Omental fat pad (tissue), 4 donors: Measurements from ENCODE around the gene ZDHHC17. TPM values are rescaled to one million over a fixed set of nuclear protein-coding genes. Genes with fewer than 3 reads are reported as not detected.

Source experiments
- ATAC-seq: fragments of 150-250 bp; one replicate; pipeline ENCODE4 v1.9.1; 2016; ENCODE audit warnings: mild to moderate bottlenecking, moderate library complexity; ENCODE audit not compliant: low FRiP score
- DNase-seq: peaks from one replicate; pipeline ENCODE4 v3.0.0-alpha.2; 2019; ENCODE audit warnings: low spot score
- CTCF ChIP-seq, 3 donors: fragments of 450-650 bp; IDR thresholded peaks; one replicate each; pipeline ENCODE4 v1.5.1; 2016 to 2017; ENCODE audit warnings: antibody characterized with exemption in 3 of 3, mild to moderate bottlenecking in 3 of 3, moderate library complexity in 2 of 3
- total RNA-seq, 4 donors: library from RNA; depleted of rRNA; stranded (reverse); fragments of >200 nt; gene quantifications; one replicate each; pipeline ENCODE4 v1.1.0, GENCODE V29; 2016

ZDHHC17 gene
- total RNA-seq, 4 donors from 2014 or later = 27.7 to 69.0 (median 34.7) TPM

GRCh38 chr12:76798864-76799263 is 34.9 kb downstream of the ZDHHC17 start:
- ATAC-seq (no peak), DNase-seq (no peak)
- no peak for TF ChIP-seq CTCF (IDR thresholded peaks at IDR 0.05)

- DNase-seq (no peak), ATAC-seq (no peak)
- no peak for TF ChIP-seq CTCF (IDR thresholded peaks at IDR 0.05)
Observed at GRCh38 chr12:76799362-76799761, 35.4 kb downstream of the ZDHHC17 start.

- TF ChIP-seq CTCF (IDR thresholded peaks at IDR 0.05) = no peak
- DNase-seq = no peak
- no peak for ATAC-seq
Observed at GRCh38 chr12:76802060-76802459, 38.1 kb downstream of the ZDHHC17 start.

GRCh38 chr12:76804435-76804976 is 40.6 kb downstream of the ZDHHC17 start:
- no peak for TF ChIP-seq CTCF (IDR thresholded peaks at IDR 0.05)
- ATAC-seq = no peak
- no peak for DNase-seq

GRCh38 chr12:76810671-76811419 is 46.9 kb downstream of the ZDHHC17 start:
- ATAC-seq = no peak
- DNase-seq = no peak
- TF ChIP-seq CTCF (IDR thresholded peaks at IDR 0.05) = no peak

GRCh38 chr12:76811976-76812375 is 48.1 kb downstream of the ZDHHC17 start:
- ATAC-seq (no peak), DNase-seq (no peak)
- TF ChIP-seq CTCF (IDR thresholded peaks at IDR 0.05) = no peak

- no peak for DNase-seq
- ATAC-seq = no peak
- no peak for TF ChIP-seq CTCF (IDR thresholded peaks at IDR 0.05)
Observed at GRCh38 chr12:76813265-76813664, 49.4 kb downstream of the ZDHHC17 start.
